GM18519 (cell line): ENCODE results near the gene TSACC.
"Not testable (repeated sequence)": the region's sequence is repeated elsewhere in the genome, so short reads cannot be mapped to it uniquely, and the experiment has no call there.

ENCODE experiments used
- ATAC-seq: cut with Tn5 transposase; IDR thresholded peaks from one replicate; pipeline ENCODE4 v1.9.1; 2021; ENCODE audit warnings: mild to moderate bottlenecking, moderate library complexity; ENCODE audit not compliant: unreplicated experiment, low FRiP score

The TSACC gene

DNA sequence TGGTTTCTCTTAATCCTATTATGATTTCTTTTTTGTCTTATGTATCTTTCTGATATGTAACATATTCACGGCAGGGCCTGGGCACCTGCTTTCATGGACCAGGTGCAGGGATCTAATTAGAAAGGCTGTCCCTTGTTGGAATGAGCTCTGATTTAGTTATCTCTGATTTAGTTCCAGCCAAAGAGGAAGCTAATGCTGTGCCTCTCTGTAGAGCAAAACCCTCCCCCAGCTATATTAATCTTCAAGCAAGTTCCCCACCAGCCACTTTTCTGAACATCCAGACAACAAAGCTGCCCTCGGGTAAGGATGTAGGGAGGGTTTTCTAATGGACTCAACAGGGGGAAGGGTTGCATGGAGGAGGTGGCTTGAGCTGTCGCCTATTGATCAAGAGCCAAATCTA lies 6.1 kb downstream of the TSACC start:
- ATAC-seq: no peak

DNA sequence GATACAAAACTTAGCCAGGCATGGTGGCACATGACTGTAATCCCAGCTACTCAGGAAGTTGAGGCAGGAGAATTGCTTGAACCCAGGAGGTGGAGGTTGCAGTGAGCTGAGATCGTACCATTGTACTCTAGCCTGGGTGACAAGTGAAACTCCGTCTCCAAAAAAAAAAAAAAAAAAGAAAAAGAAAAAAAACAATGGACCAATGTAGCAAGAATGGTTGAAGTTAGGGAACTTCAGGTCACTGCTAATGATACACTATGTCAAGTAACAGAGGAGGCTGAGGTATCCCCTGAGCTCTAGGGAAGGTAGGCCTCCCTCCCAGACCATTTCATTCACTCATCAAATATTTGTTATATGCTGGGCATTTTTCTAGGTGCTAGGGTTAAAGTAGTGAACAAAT lies 7.7 kb downstream of the TSACC start:
- not testable (repeated sequence) for ATAC-seq

DNA sequence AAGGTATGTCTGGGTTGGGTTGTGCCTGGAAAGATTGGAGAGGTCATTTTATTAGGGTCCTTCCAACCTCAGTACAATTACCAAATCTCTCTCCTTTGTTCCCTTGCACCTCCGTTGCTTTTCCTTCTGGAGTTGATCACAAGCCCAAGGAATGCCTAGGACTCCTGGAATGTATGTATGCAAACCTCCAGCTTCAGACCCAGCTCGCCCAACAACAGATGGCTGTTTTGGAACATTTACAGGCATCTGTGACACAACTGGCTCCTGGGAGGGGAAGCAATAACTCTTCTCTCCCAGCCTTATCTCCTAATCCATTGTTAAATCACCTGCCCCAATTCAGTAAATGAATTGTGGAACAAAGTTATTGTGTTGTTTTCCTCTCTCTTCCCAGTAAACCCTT lies 8.3 kb downstream of the TSACC start:
- no peak for ATAC-seq

DNA sequence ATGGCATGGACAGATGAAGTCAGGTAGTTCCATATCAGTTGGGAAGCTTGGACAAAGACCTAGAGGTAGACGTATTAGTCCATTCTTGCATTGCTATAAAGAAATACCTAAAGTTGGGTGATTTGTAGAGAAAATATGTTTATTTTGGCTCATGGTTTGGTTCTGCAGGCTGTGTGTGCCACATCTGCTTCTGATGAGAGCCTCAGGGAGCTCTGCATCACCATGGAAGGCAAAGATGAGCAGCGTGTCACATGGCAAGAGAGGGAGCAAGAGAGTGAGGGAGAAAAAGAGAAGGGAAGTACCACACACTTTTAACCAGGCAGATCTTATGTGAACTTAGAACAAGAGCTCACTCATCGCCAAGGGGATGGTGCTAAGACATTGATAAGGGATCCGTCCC lies 9.0 kb downstream of the TSACC start:
- no peak for ATAC-seq

DNA sequence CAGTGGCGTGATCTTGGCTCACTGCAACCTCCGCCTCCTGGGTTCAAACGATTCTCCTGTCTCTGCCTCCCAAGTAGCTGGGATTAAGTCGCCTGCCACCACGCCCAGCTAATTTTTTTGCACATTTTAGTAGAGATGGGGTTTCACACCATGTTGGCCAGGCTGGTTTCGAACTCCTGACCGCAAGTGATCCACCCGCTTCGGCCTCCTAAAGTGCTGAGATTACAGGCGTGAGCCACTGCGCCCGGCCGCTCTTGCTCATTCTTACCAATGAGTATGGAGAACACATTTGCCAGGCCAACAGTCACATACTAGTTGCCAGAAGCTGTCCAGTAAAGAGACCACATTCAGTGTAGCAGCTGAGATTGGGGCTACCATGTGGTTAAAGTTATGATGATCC lies 14.2 kb downstream of the TSACC start:
- ATAC-seq: not testable (repeated sequence)

DNA sequence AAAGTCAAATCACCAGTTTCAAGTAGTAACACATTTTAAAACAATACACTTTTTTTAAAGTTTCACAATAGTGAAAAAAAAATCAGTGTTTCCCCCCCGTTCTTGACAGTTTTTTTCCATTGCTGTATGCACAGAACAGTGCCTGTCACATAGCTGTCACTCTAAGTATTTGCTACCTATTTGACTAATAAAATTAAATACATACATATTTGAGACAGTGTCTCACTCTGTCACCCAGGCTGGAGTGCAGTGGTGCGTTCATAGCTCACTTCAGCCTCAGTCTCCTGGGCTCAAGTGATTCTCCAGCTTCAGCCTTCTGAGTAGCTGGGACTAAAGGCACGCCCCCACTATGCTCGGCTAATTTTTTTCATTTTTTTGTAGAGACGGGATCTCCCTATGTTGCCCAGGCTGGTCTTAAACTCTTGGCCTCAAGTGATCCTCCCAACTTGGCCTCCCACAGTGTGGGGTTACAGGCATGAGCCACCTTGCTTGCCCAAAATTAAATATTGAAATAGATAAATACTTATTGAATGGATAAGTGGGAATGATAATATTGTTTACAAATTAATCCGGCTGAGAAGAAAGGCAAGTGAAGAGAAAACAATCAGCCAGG lies 18.0 kb downstream of the TSACC start:
- no peak for ATAC-seq

DNA sequence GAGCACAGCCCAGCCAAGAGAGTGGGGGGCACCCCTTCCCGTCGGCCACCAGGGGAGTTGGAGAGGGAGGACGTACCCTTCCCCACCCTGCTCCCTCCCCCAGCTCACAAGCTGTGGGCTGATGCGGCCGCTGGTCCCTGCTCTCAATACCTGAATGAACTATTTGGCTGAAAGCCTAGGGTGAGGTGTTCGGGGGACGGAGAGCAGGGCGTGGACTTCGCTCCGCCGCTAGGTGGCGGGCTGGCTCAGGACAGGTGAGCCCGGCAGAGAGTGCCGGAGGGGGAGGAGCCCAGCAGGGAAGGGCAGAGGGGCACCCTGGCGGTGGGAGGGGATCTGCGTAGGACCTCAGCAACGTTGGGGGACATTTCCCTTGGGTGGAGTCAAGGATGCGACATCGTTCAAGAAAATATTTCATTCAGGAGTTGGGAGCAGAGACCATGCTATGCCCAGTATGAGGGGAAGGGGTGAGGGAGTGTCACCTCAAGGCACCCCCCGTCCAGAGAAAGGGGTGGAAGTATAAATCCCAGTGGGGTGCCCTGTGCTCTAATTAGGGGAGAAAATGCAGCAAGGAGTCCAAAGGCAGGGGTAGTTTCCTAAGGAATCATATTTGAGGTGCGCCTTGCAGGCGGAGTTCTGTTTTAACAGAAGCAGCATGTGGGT lies 18.7 kb downstream of the TSACC start:
- ATAC-seq: no peak

DNA sequence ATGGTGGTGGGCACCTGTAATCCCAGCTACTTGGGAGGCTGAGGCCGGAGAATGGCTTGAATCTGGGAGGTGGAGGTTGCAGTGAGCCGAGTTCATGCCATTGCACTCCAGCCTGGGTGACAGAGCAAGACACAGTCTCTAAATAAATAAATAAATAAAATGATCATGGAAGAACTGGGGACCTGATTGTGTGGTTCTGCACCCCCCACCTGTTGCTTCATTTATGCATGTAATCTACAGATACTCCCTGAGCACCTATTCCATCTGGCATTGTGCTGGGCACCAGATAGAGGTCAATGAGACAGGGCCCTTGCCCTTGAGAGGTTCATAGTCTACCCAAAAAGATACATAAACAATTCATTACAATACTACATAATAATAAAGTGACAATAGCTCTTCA lies 19.7 kb downstream of the TSACC start:
- ATAC-seq: no peak

DNA sequence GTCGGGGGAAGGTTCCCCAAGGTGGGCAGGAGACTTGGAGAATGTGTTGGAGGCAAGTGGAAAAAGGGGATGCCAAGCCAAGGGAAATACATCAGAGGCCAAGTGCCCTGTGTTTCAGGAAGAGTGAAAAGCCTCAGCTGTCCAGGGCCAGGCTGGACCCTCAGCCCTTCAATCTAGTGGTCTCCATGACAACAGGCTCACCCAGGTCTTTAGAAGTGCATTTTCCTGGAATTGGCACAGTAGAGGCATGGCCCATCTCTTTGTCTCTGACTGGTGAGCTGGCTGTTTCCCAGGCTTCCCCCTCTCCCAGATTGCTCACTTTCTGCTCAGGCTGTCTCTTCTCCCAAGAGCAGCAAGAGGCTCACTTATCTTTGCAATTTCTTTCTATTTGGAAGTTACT lies 20.3 kb downstream of the TSACC start:
- ATAC-seq: no peak

DNA sequence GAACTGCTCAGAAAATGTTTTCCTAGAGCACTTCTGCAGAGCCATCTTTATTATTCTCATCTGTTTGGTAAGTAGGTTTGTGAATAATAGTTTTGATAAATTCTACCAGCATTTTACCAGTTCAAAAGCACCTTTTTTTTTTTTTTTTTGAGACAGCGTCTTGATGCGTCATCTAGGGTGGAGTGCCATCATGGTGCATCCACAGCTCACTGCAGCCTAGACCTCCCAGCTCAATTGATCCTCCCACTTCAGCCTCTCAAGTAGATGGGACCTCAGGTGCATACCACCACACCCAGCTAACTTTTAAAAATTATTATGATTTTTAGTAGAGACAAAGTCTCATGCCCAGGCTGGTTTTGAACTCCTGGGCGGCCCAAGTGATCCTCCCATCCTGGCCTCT lies 20.9 kb downstream of the TSACC start:
- no peak for ATAC-seq

DNA sequence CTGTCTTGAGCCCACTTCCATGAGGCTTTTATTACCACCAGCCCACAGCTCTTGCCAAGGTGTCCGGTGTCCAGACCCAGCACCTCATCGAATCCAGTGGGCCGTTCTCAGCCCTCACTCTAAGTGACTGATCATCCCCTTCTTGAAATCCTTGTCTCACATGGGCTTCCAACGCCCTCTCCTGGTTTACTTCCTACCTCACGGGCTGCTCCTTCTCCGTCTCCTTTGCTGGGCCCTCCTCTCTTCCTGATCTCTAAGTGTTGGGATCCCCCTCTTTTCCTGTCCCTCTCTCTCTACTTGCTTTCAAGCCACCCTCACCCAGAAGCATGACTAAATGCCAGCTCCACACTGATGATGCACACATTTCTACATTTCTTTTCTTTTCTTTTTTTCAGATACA lies 21.6 kb downstream of the TSACC start:
- no peak for ATAC-seq

DNA sequence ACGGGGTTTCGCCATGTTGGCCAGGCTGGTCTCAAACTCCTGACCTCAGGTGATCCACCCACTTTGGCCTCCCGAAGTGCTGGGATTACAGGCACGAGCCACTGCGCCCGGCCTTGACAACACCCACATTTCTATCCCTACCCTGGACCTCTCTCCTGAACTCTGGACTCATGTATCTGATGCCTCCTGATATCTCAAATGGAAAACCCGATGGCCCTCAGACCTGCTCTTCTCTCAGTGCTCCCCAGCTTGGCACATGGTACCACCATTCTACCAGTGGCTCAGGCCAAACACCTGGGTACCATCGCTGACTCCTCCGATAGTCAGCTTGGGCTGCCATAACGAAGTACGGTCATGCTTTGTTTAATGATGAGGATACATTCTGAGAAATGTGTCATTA lies 22.2 kb downstream of the TSACC start:
- no peak for ATAC-seq

DNA sequence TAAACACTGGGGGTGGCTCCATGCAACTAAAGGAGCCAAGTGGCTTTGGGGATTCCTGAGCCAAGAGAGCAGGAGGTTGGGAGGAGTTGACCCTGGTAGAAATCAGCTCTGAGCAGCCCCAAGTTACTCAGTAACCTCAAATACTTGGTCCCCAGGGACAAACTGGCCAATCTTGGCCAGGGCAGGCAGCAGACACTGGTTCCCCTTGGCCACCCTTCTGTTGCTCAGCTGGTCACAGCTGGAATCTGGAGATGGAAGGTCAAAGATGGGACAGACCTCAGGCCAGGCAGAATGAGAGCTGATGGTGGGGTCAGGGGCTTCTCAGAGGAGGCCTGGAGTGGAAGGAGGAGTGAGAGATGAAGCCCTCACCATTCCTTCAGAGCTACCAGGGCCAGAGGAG lies 27.4 kb downstream of the TSACC start:
- ATAC-seq: no peak

DNA sequence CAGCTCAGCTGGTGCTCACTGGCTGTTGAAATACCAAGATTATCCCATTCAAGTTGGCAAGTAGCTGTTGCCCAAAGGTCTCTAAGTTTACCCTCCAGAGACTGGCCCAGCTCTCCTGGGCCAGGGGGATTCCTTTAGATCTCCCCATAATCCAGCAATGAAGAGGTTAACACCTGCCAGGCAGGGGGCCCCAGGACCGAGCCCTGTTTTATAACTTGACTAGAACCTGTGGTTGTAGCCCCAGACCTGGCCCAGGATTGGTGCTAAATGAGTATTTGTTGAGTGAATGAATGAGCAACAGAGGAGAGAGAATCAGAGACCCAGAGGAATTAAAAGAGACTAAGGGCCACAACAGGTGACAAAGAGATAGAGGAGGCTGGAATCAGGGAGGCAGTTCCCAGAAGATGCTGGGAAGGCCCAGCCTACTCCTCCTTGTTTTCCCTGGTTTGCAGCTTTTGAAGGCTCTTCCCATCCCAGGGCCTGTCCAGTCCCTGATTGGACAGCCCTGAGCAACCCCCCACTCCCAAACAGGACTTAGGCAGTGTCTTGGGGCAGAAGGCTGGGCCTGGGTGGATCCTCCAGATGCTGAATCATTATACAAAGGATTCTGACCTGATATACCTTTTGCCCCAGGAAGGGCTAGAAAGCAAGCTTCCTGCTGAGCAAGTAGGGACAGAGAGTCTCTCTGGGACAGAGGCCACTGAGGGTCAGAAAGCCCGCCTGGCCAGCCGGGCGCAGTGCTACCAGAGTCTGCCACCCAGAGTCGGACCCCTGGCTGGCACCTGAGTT lies 28.2 kb downstream of the TSACC start:
- ATAC-seq: no peak

DNA sequence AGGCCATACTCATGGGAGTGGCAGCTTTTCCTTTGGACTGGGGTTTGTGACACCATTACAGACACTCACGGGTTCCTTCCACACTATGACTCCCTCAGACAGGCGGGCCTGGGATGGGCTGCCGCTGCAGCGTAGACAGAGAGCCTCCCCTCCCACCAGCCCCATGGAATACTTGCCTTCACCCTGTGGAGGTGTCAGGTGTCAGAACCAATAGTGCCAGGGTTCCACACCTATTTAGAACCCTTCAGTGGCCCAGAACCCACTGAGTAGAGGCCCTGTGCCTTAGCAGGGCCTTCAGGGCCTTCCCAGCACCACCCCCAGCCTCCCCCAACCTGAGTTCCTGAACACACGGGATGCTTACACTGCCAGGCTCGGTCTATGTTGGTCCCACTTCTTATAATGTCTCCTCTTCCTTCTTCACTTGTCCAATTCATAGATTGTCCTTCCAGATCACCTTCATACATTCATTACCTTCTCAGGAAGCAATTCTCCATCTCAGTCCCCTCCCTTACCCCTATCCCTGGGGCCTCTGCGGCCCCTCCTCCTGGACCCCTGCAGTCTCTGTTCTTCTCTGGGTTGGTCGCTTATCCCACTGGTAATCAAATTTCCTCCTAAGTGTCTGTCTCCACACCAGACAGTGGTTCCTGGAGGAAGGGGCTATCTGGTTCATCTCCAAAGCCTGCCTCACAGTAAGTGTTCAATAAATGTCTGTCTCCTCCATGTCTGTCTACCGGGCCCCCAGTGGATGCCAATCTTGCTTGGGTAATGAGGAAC lies 29.2 kb downstream of the TSACC start:
- ATAC-seq: no peak

DNA sequence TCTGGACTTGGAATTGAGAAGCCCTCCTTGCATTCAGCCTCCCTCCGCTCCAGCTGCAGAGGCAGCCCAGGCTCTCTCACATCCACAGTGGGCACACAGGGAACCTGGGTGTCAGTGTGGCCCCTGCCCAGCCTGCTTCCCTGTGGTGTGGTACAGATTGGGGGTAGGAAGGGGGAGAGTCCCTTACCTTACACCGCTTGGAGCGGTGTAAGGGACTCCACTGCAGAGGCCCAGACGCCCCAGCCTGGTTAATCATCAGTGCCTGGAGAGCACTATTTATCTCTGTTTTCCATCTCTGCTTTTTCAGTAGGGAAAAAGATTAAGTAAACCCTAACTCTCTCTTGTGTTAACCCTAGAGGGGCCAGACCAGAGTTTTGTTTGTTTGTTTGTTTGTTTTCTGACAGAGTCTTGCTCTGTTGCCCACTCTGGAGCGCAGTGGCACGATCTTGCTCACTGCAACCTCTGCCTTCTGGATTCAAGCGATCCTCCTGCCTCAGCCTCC lies 29.9 kb downstream of the TSACC start:
- no peak for ATAC-seq

DNA sequence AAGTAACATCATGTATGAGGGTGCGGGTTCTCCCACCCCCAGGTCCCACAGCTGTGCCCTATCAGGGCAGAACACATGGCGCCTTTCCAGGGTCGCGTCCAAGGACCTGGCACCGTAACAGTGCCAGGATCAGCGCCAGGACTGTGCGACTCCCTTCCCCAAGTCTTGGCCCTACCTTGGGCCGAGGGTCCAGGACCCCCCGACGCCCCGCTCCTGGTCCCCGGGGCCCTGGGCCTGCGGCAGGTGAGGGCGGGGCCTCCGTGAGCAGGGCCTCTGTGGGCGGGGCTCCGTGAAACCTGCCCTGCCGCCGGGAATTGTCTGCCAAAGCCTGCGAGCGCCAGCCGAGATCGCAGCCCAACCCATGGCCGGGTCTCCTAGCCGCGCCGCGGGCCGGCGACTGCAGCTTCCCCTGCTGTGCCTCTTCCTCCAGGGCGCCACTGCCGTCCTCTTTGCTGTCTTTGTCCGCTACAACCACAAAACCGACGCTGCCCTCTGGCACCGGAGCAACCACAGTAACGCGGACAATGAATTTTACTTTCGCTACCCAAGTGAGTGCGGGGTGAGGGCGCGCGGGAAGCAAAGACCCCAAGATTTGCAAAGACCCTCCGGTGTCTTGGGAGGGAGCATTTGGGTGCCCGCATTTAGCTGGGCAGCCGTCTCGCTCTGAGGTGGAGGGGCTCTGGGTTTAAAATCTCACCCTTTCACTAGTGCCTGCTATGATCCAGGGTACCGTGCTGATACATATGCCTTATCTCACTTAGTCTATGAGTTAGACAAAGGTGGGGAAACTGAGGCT lies 30.8 kb downstream of the TSACC start, which contains the start of gene RHBG:
TSS of gene RHBG (plus strand) at position 323 of the 796 bp plus-strand sequence. CDS start at position 362, 39 bp downstream.
- ATAC-seq: no peak

DNA sequence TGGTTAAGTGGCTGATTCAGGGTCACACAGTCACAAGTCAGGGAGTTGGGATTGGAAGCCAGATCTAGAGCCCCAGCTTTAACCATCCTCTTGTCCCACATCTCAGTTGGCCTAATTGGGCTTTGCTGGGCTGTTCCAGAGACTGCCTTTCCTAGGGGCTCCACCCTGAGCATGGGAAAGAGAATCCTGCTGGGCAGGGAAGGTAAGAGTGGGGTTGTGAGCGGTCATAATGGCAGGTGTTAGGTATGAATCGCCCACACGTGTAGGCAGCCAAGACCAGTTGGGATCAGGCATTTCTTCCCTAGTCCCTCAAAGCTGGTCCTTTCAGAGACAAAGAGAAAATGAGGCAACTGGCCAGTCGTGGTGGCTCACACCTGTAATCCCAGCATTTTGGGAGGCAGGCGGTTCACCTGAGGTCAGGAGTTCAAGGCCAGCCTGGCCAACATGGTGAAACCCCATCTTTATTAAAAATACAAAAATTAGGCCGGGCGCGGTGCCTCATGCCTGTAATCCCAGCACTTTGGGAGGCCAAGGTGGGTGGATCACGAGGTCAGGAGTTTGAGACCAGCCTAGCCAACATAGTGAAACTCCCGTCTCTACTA lies 31.5 kb downstream of the TSACC start:
- ATAC-seq: not testable (repeated sequence)

DNA sequence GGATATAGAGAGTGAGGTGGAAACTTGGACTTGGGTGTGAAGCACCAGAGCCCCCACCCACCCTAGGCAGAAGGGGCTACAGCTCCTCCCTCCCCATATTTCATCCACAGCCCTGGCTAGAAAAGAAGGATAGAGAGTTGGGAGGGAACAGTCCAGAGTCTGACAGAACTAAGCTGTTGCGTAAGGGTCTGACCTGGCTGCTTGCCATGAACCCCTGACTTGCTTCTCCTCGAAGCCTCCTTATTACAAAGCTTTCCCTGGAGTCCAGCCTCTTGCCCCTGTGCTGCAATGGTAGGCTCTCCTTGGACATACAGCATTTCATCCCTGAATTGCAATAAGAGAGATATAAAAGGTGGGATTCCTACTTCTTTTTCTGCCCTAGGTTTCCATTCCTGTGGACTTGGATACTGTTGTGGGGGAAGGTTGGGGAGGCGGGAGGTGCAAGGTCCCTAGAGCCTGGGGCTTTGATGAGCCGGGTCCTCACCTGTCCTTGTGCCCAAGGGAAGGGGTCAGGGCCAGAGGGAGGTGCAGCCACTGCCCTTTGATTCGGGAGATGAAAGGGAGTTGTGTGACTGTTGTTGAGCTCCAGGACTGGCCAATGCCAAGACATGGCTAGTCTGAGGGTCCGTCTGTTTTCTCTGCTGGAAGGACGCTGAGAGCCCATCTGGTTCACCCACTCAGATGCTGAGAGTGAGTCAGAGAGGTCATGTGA lies 33.4 kb downstream of the TSACC start:
- no peak for ATAC-seq
